Measurements from ENCODE around the gene OSBPL6. TPM values are rescaled to one million over a fixed set of nuclear protein-coding genes. Genes with fewer than 3 reads are reported as not detected.

Gene OSBPL6
- total RNA-seq, 2 experiments from 2014 or later, result 3.1 to 3.7 TPM

- Mint-ChIP-seq H3K4me3 (no peak overlapping the region), H3K4me1 (no peaks in the 10 kb centered on the region), H3K36me3 (no peaks in the 10 kb centered on the region), H3K27me3 (peaks cover 49% of the 10 kb centered on the region), H3K27ac (no peak overlapping the region), H3K9me3 (no peaks in the 10 kb centered on the region)
- DNase-seq, result no peak
These were observed 17.6 kb downstream of the OSBPL6 start for GRCh38 chr2:178211943-178212342.

DNA sequence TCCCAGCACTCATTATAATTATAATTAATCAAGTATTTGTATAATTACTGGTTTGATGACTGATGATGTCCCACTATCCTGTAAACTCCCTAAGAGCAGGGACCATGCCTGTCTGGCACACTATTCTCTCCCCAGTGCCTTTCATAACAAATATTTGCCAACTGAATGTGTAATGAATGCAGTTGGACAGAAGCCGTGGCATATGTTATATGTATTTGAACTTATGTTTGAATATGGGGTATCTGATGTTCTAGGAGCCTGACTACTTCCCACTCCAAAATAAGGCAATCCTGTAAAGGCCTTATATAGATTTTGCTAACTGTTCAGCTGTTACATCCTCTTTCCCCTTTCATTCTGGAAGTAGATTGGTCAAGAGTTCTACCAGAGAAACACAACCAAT lies 19.7 kb downstream of the OSBPL6 start:
- Mint-ChIP-seq H3K9me3 (no peaks in the 10 kb centered on the region), H3K4me1 (no peaks in the 10 kb centered on the region), H3K36me3 (no peaks in the 10 kb centered on the region), H3K27ac (no peak overlapping the region), H3K27me3 (peaks cover 37% of the 10 kb centered on the region), H3K4me3 (no peak overlapping the region)
- DNase-seq, result no peak

DNA sequence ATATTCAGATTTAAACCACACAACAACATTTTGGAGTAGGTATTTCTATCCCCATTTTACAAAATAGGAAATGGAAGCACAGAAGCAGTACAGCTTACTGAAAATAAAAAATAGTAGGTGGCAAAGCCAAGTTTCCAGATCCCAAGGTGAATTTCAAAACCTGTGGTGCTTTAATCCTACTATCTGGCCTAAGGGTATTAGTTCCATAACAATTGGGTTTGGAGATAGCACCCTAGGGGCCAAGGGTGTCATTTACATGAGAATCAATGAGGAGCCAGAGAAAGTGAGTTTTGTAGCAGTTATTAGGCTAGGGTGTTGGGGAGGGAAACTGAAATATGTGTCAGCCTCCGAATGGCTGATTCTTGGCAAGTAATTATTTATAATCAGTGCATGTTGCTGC lies 24.9 kb downstream of the OSBPL6 start:
- H3K27me3 Mint-ChIP-seq, result peaks cover 29% of the 10 kb centered on the region
- H3K36me3 Mint-ChIP-seq, result no peaks in the 10 kb centered on the region
- DNase-seq, result no peak
- H3K4me1 Mint-ChIP-seq, result no peaks in the 10 kb centered on the region
- no peak overlapping the region for H3K4me3 Mint-ChIP-seq
- no peaks in the 10 kb centered on the region for H3K9me3 Mint-ChIP-seq
- no peak overlapping the region for H3K27ac Mint-ChIP-seq

DNA sequence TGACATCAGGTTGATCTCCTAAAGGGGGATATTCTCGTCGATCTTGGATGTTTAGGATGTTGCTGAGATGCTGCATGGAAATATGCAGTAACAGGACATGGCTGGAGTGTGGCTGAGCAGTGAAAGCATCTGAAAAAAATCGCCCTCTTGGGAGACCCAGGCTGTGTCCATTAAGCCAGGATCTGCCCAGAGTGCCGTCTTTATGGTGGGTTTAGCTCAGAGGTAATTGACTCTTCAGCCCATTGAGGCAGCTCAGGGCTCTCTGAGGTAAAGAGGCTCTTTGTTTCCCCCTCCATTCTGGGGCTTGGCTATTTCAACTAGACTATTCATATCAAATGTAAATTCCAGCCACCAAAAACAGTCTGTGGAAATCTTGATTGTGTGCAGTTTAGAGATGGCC lies 26.5 kb downstream of the OSBPL6 start:
- H3K27ac Mint-ChIP-seq, result no peak overlapping the region
- no peaks in the 10 kb centered on the region for H3K4me1 Mint-ChIP-seq
- no peak overlapping the region for H3K4me3 Mint-ChIP-seq
- no peaks in the 10 kb centered on the region for H3K9me3 Mint-ChIP-seq
- H3K36me3 Mint-ChIP-seq, result no peaks in the 10 kb centered on the region
- DNase-seq, result no peak
- H3K27me3 Mint-ChIP-seq, result peaks cover 44% of the 10 kb centered on the region

GRCh38 chr2:178221556-178221955 lies 27.2 kb downstream of the OSBPL6 start:
- Mint-ChIP-seq H3K27me3 (peaks cover 45% of the 10 kb centered on the region), H3K4me1 (no peaks in the 10 kb centered on the region)

DNA sequence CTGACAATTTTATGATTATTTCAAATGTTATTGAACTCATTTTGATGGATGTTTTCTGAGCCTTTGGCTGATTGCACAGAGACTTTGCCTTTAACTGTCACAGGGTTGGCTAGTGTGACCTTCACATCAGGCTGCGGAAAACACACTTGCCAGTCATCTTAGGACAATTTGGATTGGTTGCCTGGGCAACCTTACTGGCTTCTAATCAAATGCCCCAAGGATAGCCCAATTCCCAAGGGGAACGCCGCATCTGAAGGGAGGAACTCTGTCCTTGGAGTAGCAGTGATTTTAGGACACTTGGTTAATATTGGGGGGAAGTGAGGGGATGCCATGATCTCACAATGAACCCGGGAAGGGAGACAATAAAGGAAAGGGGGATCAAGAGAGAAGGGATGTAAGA lies 29.5 kb downstream of the OSBPL6 start:
- DNase-seq, result no peak
- Mint-ChIP-seq H3K4me3 (no peak overlapping the region), H3K27ac (peak overlapping the region; percentile 6), H3K9me3 (no peaks in the 10 kb centered on the region), H3K27me3 (peaks cover 41% of the 10 kb centered on the region), H3K4me1 (no peaks in the 10 kb centered on the region), H3K36me3 (no peaks in the 10 kb centered on the region)

More at GRCh38 chr2:178221556-178221955, 27.2 kb downstream of the OSBPL6 start:
- no peaks in the 10 kb centered on the region for H3K9me3 Mint-ChIP-seq
- no peak overlapping the region for H3K27ac Mint-ChIP-seq
- H3K36me3 Mint-ChIP-seq, result no peaks in the 10 kb centered on the region
- no peak for DNase-seq
- H3K4me3 Mint-ChIP-seq, result no peak overlapping the region

- Mint-ChIP-seq H3K4me1 (no peaks in the 10 kb centered on the region), H3K27me3 (peaks cover 38% of the 10 kb centered on the region), H3K27ac (no peak overlapping the region), H3K9me3 (no peaks in the 10 kb centered on the region), H3K4me3 (no peak overlapping the region), H3K36me3 (no peaks in the 10 kb centered on the region)
- no peak for DNase-seq
These were observed 30.9 kb downstream of the OSBPL6 start for GRCh38 chr2:178225006-178225805.

GRCh38 chr2:178227187-178227586 lies 32.9 kb downstream of the OSBPL6 start:
- no peaks in the 10 kb centered on the region for H3K4me1 Mint-ChIP-seq
- no peaks in the 10 kb centered on the region for H3K9me3 Mint-ChIP-seq
- no peak for DNase-seq
- H3K27me3 Mint-ChIP-seq, result peaks cover 30% of the 10 kb centered on the region
- H3K4me3 Mint-ChIP-seq, result no peak overlapping the region
- H3K36me3 Mint-ChIP-seq, result no peaks in the 10 kb centered on the region
- H3K27ac Mint-ChIP-seq, result no peak overlapping the region

DNA sequence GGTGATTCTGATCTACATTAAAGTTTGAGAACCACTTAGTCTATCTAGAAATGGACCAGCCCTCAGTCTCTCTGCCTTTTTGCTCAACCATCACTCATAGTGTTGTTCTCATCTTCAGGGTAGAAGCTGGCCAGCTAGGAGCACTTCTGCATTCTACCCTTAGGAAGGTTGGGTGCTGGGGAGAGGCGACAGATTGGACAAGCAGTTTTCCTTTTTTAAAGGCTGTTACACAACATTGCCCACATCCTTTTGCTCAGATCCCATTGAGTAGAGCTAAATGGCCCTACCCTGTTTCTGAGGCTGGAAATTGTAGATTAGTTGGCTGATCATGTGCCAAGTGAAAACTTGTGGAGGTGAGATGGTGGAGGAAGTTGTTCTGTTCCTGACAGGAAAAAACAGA lies 35.6 kb downstream of the OSBPL6 start:
- H3K4me3 Mint-ChIP-seq, result no peak overlapping the region
- no peaks in the 10 kb centered on the region for H3K36me3 Mint-ChIP-seq
- no peak for DNase-seq
- H3K27me3 Mint-ChIP-seq, result peaks cover 14% of the 10 kb centered on the region
- no peaks in the 10 kb centered on the region for H3K4me1 Mint-ChIP-seq
- H3K27ac Mint-ChIP-seq, result no peak overlapping the region
- H3K9me3 Mint-ChIP-seq, result no peaks in the 10 kb centered on the region

DNA sequence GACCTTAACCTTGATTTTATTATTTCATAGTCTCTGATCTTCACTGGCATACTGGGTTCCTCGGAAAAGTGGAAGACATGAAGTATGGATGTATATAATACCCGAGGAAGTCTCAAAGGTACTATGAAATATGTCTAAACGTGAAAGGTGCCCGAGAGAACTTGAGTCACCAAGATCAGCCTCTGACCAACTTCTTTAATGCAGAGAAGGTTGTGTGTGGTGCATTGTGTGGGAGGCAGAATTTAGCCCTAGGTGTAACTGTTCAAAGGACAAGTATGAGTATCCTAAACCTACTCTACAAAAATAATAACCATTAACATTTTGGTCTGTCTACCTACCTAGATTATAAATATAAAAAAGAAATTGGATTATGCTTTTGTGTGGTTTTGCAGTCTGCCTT lies 36.1 kb downstream of the OSBPL6 start:
- no peaks in the 10 kb centered on the region for H3K36me3 Mint-ChIP-seq
- H3K27ac Mint-ChIP-seq, result no peak overlapping the region
- no peak for DNase-seq
- peaks cover 10% of the 10 kb centered on the region for H3K27me3 Mint-ChIP-seq
- no peaks in the 10 kb centered on the region for H3K4me1 Mint-ChIP-seq
- H3K4me3 Mint-ChIP-seq, result no peak overlapping the region
- no peaks in the 10 kb centered on the region for H3K9me3 Mint-ChIP-seq

GRCh38 chr2:178233428-178233827 lies 39.1 kb downstream of the OSBPL6 start:
- DNase-seq, result no peak
- Mint-ChIP-seq H3K27ac (no peak overlapping the region), H3K9me3 (no peaks in the 10 kb centered on the region), H3K27me3 (no peaks in the 10 kb centered on the region), H3K36me3 (no peaks in the 10 kb centered on the region), H3K4me3 (no peak overlapping the region), H3K4me1 (no peaks in the 10 kb centered on the region)

GRCh38 chr2:178234648-178235047 lies 40.3 kb downstream of the OSBPL6 start:
- no peaks in the 10 kb centered on the region for H3K9me3 Mint-ChIP-seq
- no peak overlapping the region for H3K27ac Mint-ChIP-seq
- no peaks in the 10 kb centered on the region for H3K36me3 Mint-ChIP-seq
- H3K4me1 Mint-ChIP-seq, result no peaks in the 10 kb centered on the region
- H3K4me3 Mint-ChIP-seq, result no peak overlapping the region
- DNase-seq, result no peak
- H3K27me3 Mint-ChIP-seq, result no peaks in the 10 kb centered on the region

DNA sequence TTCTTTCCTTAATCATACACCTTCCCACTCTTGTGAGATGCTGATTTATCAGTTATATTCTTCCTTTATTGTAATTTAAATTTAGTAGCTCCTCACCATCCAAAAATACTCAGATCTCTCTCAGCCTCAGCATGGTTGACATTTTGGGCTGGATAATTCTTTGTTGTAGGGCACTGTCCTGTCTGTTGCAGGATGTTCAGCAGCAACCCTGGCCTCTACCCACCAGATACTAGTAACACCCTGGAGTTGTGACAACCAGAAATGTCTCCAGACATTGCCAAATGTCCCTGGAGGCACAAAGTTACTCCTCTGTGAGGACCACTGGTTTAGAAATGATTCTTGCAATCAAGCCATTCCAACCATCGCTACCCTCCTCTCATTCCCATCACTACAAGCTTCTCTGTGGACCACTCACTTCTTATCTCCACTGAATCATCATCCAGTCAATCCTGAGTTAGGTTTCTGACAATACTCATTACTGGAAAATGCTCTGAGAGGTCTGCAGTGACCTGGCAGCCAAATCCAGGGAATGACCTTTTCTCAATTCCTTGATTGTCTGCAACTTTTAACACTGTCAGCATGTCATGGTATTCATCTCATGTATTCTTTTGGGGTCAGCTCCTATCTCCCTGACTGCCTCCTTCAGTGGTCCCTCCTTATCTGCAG lies 43.3 kb downstream of the OSBPL6 start:
- Mint-ChIP-seq H3K4me3 (no peak overlapping the region), H3K36me3 (no peaks in the 10 kb centered on the region), H3K9me3 (no peaks in the 10 kb centered on the region), H3K4me1 (no peaks in the 10 kb centered on the region), H3K27me3 (no peaks in the 10 kb centered on the region), H3K27ac (no peak overlapping the region)
- no peak for DNase-seq

GRCh38 chr2:178238154-178238521 lies 43.8 kb downstream of the OSBPL6 start:
- Mint-ChIP-seq H3K9me3 (no peaks in the 10 kb centered on the region), H3K36me3 (no peaks in the 10 kb centered on the region), H3K4me3 (no peak overlapping the region), H3K27me3 (no peaks in the 10 kb centered on the region), H3K4me1 (no peaks in the 10 kb centered on the region), H3K27ac (no peak overlapping the region)
- DNase-seq, result no peak

- Mint-ChIP-seq H3K36me3 (no peaks in the 10 kb centered on the region), H3K9me3 (no peaks in the 10 kb centered on the region), H3K27me3 (no peaks in the 10 kb centered on the region), H3K4me1 (no peaks in the 10 kb centered on the region), H3K4me3 (no peak overlapping the region), H3K27ac (no peak overlapping the region)
- no peak for DNase-seq
These were observed 44.4 kb downstream of the OSBPL6 start for GRCh38 chr2:178238750-178239149.

Data from activated naive CD8-positive, alpha-beta T cell treated with anti-CD3 and anti-CD28 coated beads for 36 hours (primary cell).